Hippocampal formation (tissue), 2 donors: Measurements from ENCODE around the gene STRADB.
"Not testable (repeated sequence)": the region's sequence is repeated elsewhere in the genome, so short reads cannot be mapped to it uniquely, and the experiment has no call there.

Experiments
- DNase-seq, 2 donors: peaks; one replicate each; lab custom pipeline; 2025; lab: John Stamatoyannopoulos, UW

STRADB gene

DNA sequence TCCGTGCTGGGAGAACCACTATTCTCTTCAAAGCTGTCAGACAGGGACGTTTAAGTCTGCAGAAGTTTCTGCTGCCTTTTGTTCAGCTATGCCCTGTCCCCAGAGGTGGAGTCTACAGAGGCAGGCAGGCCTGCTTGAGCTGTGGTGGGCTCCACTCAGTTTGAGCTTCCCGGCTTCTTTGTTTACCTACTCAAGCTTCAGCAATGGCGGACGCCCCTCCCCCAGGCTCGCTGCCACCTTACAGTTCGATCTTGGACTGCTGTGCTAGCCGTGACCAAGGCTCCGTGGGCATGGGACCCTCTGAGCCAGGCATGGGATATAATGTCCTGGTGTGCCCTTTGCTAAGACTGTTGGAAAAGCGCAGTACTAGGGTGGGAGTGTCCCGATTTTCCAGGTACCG is 21.2 kb upstream of the STRADB start:
- DNase-seq, result not testable (repeated sequence)

DNA sequence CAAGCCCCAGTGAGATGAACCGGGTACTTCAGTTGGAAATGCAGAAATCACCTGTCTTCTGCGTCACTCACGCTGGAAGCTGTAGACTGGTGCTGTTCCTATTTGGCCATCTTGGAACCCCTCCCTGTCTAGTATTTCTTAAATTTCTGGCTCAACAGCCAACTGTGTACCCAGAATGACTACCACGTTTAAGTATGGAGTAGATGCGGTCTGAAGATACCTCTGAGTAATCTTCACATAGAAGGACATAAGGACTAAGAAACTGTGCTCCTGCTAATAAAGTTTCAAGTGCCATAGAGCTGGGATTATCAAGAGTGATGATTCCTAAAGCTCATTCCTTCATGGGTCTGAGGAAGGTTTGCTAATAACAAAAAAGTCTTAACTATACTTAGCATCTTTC is 20.7 kb upstream of the STRADB start:
- DNase-seq, result no peak

DNA sequence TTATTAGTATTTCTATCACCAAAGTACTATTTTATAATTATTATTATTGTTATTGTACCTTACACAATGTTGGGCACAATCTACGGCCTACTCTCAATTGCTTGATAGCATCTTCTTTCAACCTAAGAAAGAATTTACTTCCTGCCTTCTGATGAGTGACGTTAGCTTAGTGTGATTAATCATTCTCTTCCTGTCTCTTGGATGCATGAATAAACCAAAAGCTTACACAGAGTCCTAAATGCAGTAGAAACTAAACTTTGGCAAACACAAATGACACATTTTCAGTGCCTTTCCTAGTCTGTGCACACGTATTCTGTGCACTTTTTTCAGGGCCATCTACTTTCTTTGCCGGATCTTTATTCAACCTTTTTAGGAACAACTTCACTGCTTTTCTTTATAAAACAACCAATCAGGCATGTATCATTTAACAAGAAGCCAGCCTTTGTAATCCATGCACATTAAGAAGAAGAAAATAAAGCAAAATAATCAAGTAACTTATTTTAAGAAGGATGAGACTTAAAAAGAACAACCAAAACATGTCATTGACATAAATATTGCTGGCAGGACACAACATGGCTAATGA is 19.4 kb upstream of the STRADB start:
- peak in 1 of 2 donors; percentile 43 for DNase-seq

DNA sequence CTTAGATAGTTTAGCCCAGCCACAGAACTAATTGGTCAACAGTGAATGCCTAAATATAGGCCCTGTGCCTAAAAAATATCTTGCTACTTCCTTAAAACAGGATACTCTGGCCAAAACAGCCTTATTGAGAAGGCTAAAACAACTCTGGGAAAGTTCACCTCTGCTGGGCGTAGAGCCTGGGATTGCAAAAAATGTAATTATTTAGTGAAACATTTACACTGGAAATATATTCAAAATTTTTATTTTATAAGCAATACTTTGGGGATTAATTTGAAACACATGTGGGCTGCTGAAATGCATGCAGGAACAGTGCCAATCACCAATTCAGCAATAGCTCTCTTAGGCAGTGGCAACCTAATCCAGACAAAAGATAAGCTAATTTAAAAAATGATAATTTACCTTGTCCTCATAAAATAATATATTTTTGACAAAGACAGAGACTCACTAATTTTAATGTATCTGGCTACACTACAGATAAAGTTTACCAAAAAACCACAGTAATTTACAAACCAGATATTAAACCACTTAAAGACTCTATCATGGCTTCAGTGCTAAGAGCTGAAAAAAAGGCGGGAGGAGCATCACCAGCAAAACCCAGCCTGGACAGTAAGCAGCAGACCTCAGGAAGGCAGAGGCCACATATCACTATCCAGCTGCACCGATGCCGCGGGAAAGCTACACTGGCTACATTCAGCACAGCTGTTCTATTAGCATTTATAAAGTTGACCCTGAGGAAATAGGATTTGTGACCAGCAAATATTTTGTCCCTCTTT is 18.7 kb upstream of the STRADB start:
- no peak for DNase-seq

DNA sequence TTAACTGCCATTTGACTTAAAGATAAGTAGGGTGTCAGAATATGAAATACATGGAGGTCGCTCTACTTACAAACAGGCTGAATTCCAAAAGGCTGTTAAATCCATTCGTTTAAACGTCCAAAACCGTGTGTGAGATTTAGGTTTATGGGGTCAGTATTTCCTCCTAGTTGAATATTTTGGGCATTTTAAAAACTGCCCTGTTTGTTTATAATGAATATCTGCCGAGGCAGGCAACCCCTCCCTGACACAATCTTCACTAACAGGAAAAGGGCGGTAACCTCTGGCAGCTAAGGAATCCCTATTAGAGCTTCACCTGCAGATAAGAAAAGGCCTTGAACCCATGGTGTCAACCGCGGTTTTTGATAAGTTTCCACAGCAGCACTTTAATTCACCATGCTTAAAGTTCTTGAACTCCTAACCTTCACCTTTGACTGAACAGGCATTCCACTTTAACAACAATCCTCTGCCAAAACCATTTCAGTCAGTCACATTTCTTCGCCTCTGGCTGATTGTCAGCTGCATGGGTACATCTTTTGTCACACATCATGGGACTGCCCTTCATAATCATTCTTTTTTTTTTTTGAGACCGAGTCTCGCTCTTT is 18.0 kb upstream of the STRADB start:
- no peak for DNase-seq

DNA sequence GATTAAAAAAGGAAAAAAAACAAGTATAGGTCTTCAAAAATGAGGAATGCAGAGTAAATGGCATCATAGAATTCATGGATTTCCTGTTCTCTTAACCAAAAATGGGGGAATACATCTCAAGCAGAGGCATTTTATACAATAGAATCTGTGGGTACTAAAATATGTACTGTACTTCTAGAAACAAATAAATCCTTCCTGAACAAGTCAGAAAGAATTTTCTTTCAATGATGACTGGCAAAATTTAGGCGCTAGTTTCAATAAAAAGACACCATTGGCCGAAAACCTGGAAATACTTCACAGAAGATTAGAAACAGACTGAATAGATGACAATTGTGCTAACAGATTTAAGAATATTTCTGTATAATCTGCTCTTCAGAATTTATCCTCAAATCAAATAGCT is 15.4 kb upstream of the STRADB start:
- DNase-seq, result no peak

DNA sequence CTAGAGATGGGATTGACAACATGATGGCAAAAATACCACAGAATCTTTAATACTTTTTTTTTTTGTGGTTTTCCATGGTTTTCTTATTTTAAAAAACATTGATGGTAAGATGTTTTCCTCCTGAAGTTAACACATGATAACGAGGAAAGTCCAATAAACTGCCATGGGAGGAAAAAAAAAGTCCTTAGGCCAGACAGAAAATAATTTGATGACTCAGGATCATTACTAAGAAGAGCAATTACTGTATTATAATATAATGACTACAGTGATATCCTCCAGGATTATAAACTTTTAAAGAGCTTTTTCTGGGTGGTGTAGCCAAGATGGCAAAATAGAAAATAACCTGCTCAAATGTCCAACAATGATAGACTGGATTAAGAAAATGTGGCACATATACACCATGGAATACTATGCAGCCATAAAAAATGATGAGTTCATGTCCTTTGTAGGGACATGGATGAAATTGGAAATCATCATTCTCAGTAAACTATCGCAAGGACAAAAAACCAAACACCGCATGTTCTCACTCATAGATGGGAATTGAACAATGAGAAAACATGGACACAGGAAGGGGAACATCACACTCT is 12.1 kb upstream of the STRADB start:
- DNase-seq, result not testable (repeated sequence)

DNA sequence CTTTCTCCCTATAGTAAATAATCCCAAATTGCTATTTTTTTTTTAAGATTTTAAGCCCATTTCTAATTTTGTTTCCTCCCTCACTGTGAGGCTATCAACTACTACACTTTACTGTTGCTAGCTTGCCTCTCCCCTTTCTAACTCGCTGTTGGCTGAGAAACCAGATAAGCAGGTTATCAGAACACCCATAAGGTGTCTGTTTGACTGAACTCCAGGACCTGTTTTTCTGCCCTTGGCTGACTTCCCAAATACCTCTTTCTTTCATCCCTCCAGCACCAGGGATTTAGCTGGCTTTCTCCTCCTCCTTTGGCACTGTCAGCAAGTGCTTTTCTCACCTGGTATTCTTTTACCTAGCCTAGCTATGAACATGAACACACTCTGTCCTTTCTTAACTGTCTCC is 11.4 kb upstream of the STRADB start:
- DNase-seq, result no peak

DNA sequence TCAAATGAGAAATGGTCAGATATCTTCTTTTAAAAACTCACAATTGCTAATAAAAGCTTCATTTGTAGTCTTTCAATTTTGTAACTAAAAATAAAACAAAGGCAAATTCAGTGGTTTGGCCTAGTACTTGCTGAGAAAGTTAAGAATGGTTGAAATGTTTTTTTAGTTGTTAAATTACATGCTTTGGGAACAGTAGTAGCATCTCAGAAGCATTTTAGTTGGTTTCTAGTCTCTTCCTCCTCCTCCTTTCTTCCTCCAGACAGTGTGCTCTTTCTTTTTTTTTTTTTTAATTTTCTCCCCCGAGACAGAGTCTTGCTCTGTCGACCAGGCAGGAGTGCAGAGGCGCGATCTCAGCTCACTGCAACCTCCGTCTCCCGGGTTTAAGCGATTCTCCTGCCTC is 10.1 kb upstream of the STRADB start:
- no peak for DNase-seq

DNA sequence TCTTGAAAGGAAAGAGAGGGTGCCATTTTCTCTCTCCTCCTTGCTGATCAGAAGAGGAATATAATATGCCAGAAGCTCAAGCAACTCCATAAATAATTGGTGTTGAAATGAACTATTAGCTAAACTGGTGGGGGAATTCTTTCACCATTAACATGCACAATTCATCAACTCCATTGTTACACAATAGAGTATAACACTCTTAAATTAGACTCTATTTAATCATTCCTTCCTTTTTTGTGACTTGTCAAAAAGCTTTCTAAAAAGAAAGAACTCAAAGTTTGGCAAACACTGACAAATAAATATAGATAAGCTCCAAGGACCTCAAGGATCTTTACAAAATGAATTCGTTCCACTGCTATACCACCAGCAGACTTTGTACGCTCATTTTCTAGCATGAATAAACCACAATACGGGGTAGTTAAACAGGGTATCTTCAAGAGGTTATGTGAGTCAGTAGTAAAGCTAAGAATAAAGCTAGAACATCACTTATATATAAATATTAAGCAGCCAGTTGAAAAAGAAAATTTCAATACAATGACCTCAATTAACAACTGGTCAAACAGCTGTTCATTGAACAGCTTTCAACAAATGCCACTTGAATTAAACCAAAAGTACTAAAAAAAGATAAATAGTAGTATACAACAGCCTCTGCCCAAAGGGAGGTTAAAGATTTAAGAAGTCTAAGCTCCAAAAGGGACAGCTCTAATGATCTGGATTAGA is 6.6 kb upstream of the STRADB start:
- no peak for DNase-seq

DNA sequence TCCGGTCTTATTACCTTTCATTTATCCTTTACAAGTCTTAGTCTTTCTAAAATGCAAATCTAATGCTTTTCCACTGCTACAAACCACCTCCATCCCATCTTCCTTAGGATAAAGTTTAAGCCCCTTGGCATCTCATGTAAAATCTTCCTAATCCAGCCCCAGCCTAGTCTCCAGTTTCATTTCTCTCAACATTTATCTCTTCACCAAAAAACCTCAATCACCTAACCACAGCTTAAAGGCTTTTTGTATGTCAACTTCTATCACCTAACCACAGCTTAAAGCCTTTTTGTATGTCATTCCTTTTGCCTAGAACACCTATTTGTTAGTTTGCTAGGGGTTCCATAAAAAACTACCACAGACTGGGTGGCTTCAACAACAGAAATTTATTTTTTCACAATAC is 4.5 kb upstream of the STRADB start:
- DNase-seq, result no peak

DNA sequence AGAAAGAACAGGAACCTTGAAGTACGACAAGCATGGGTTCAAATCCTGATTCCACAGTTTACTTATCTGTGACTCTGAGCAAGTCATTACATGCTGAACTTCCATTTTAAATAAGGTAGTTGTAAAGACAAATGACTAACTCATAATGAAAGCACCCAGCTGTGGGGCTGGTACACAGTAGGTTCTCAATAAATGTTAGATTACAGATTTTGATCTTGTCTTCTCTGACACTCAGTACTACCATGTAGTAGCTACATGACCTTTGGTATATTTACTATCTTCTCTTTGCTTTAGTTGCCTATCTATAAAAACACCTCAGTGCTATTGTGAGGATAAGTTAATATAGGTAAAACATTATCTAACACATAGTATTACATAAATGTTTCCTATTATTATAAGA is 3.5 kb upstream of the STRADB start:
- DNase-seq, result no peak

DNA sequence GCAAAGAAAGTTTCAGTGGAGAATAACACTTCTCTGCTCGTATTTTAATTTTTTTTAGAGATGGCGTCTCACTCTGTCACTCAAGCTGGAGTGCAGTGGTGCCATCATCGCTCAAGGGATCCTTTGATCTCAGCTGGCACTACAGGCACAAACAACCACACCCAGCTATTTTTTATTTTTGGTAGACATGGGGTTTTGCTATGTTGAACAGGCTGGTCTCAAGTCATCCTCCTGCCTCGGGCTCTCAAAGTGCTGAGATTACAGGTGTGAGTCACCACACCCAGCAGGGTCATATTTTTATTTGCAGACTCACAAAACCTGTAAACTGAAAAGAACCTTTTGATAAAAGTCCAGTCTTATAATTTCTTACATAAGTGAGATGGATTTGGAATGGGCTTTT is 2.8 kb upstream of the STRADB start:
- DNase-seq, result no peak

DNA sequence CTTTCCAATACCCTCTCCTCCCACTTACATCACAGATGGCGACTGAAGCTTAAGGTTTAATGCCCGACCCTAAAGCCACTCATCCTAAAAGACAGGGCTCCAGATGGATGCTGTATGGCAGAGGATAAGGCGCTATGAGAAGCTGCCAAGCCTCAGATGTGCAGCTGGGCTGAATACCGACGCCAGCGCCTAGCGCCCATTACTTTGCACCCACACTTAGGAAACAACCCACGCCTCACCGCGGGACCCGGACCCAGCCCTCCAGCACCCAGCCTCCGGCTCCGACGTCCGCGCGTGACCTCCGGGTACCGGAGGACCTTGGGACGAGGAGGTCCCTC is 617 bp upstream of the STRADB start:
- DNase-seq, result no peak

DNA sequence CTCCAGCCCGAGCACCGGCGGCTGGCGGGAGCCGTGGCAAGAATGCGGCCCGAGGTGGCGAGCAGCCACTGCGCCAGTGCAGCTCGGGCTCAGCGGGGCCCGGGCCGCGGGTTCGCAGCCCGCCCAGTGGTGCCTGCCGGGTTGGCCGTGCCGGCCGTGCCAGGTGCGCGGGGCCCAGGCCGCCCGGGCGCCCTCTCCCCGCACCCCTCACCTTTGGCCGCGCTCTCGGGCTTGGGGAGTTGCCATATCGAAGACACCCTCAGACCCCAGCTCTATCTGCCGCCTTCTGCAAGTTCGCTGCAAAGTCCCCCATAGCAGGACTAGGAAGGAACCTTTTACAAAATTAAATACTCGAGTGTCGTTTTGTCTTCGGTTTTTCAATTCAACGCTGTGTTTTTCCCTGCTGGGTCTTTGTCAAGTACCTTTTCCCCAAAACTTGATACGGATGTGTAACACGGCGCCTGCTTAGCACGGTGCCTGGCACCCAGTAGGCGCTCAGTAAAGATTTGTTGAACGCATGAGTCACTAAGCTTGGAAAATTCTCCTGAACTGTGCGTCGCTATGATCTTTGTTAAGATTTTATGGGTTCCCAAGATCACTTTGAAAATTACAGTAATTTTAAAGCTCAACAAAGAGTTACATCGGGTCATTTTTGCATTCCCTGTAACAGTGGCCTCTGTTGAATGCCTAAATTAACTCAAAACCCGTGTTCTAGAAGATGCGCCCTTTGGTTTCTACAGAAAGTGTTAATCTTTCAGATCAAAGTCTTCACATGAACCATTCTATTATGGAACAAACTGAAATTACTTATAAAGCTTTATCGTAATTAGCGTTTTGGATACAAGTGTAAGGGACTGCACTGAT is 750 bp downstream of the STRADB start:
- DNase-seq, result no peak

DNA sequence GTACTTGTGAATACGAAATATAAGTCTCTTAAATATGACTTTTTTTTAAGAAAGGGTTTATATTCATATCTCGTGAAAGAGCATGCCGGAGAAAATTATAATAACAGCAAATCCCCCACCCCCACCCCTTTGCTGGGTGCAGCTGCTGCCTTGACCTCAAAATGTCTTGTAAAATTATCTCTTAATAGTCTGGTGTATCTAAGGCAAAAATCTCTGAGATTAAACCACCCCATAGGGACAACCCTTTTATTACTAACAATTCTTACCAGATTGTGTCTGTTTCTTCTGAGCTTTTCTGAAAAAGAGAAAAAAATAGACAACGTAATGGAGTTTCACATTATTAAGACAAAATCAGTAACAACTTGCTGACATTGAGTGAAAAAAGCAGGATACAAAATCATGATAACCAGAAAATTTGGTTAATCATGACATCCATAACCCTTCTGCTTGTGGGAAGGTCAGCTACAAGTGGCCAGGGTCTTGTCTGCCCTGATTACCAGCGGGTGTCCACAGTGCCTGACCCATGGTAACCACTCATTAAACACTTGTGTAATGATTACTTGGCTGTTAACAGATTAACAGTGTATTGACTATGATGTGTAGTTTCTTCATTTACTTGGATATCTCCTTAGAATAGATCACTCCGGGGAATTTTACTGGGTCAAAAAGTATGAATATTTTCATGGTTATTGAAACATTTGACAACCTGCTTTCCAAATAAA is 1.5 kb downstream of the STRADB start:
- DNase-seq, result no peak

DNA sequence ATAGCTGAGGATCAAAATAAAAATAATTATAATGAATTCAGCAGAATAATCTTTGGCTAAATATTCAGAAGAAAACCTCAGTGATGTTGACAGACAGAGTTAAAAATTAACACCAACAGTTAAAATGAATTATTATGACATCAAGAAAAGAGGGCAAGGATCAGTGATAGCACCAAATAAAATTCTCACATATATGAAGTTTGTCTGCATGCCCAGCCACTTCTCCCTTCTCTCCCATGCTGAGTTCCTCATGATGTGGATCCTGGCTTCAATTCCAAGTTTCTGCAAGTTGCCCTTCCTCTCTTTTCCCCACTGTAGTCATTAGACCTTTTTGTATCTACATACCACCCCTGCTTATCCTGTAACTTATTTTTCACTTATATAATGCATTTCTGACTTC is 6.8 kb downstream of the STRADB start:
- no peak for DNase-seq

DNA sequence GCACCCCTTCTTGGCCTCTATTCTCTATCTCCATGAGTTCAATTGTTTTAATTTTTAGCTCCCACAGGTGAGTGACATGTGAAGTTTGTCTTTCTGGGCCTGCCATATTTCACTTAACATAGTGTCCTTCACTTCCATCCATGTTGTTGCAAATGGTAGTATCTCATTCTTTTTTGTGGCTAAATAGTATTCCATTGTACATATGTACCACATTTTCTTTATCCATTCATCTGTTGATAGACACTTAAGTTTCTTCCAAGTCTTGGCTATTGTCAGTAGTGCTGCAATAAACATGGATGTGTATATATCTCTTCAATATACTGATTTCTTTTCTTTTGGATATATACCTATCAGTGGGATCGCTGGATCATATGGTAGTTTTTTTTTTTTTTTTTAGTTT is 9.0 kb downstream of the STRADB start:
- no peak for DNase-seq

DNA sequence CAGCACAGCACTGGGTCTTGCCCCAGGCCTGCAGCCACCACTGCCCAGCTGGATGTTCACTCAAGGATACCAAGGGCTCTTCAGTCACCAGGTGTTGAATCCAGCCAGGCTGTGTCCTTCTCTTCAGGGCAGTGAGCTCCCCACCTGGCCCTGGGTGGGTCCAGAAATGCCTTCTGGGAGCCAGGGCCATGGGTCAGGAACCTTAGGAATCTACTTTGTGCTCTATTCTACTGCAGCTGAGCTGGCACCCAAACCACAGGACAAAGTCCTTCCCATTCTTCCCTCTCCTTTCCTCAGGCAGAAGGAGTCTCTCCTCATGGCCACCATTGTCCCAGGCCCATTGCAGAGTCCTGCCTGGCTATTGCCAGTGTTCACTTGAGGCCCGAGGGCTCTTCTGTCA is 13.0 kb downstream of the STRADB start:
- no peak for DNase-seq

DNA sequence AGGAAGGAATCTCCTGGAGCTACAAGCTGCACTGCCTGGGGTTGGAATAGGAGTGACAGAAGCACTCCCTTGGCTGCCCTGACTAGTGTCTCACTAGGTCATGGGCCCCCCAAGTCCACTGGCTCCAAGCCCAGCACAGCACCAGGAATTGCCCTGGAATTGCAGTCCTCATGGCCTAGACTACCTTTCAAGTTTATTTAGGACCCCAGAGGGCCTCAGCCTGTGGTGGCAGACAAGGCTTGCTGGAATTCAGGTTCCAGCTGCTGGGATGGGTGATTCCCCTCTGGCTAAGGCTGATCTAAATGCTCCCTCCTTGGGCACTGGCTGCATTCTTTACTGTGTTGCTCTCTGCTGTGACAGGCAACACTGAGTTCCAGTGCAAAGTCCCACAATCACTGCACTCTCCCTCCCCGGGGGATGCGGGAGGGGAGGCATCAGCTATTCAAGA is 14.0 kb downstream of the STRADB start:
- DNase-seq, result peak in 1 of 2 donors; percentile 35
